WTC11 (cell line): ENCODE results near the gene FAM20C. TPM values are rescaled to one million over a fixed set of nuclear protein-coding genes. Genes with fewer than 3 reads are reported as not detected.
A peak's percentile ranks its signal among the peaks of the same experiment; 100 is the strongest.

Experiments used
- ATAC-seq: fragments of 200-7000 bp; cut with Tn5 transposase; 2 replicates; pipeline ENCODE4 v1.10.0; 2021; ENCODE audit warnings: mild to moderate bottlenecking, moderate library complexity
- CTCF ChIA-PET: fragments of 300-600 bp; sonication (Branson Sonifier 250); formaldehyde crosslinking; loops from one replicate; lab custom pipeline; 2021; ENCODE audit warnings: antibody characterized with exemption; lab: Charles Lee
- POLR2A ChIA-PET: fragments of 350-600 bp; sonication (Branson Sonifier 250); formaldehyde crosslinking; loops from one replicate; lab custom pipeline; 2021; ENCODE audit warnings: antibody characterized with exemption; lab: Charles Lee
- DNase-seq: peaks from one replicate; pipeline ENCODE4 v3.0.0; 2021; ENCODE audit warnings: low spot score
- H3K27ac Mint-ChIP-seq: 2 replicates; pipeline ENCODE4 v1.8.0; 2021; ENCODE audit warnings: mixed read lengths
- H3K27me3 Mint-ChIP-seq: 2 replicates; pipeline ENCODE4 v1.8.0; 2021; ENCODE audit warnings: low read depth, mild to moderate bottlenecking, moderate library complexity, mixed read lengths
- H3K36me3 Mint-ChIP-seq: 2 replicates; pipeline ENCODE4 v1.8.0; 2021; ENCODE audit warnings: mixed read lengths
- H3K4me1 Mint-ChIP-seq: 2 replicates; pipeline ENCODE4 v1.8.0; 2022; ENCODE audit warnings: mixed read lengths
- H3K4me3 Mint-ChIP-seq: 2 replicates; pipeline ENCODE4 v1.8.0; 2021; ENCODE audit warnings: mild to moderate bottlenecking, moderate library complexity, mixed read lengths
- H3K9me3 Mint-ChIP-seq: 2 replicates; pipeline ENCODE4 v1.8.0; 2021; ENCODE audit warnings: mixed read lengths
- CBFB ChIP-seq: sonication (generic); formaldehyde crosslinking; IDR thresholded peaks from 2 replicates; pipeline ENCODE4 v1.8.1; 2022; ENCODE audit warnings: mild to moderate bottlenecking, low read depth, missing genetic modification reagents
- FOXP1 ChIP-seq: sonication (generic); formaldehyde crosslinking; IDR thresholded peaks from 2 replicates; pipeline ENCODE4 v1.8.0; 2022; ENCODE audit warnings: missing genetic modification reagents, mild to moderate bottlenecking, moderate library complexity, borderline replicate concordance
- GTF2I ChIP-seq: fragments of 250-450 bp; sonication (Bioruptor Pico); conservative IDR thresholded peaks from 2 replicates; pipeline ENCODE4 v1.4.0; 2021; ENCODE audit warnings: mild to moderate bottlenecking
- NFE2L1 ChIP-seq: sonication (generic); formaldehyde crosslinking; IDR thresholded peaks from 2 replicates; pipeline ENCODE4 v1.8.1; 2023; ENCODE audit warnings: missing genetic modification reagents
- NR3C1 ChIP-seq: sonication (generic); formaldehyde crosslinking; conservative IDR thresholded peaks from 2 replicates; pipeline ENCODE4 v1.8.1; 2023; ENCODE audit warnings: low read depth, mild to moderate bottlenecking, missing genetic modification reagents
- OVOL2 ChIP-seq: fragments of 250-450 bp; sonication (Bioruptor Pico); IDR thresholded peaks from 2 replicates; pipeline ENCODE4 v1.9.0; 2021; ENCODE audit warnings: mild to moderate bottlenecking, borderline replicate concordance
- RELA ChIP-seq: sonication (generic); formaldehyde crosslinking; IDR thresholded peaks from 2 replicates; pipeline ENCODE4 v1.8.1; 2022; ENCODE audit warnings: missing genetic modification reagents, mild to moderate bottlenecking, borderline replicate concordance
- SP1 ChIP-seq: sonication (generic); formaldehyde crosslinking; conservative IDR thresholded peaks from 2 replicates; pipeline ENCODE4 v1.8.1; 2022; ENCODE audit warnings: missing genetic modification reagents
- TEAD4 ChIP-seq: sonication (generic); formaldehyde crosslinking; IDR thresholded peaks from 2 replicates; pipeline ENCODE4 v1.8.0; 2022; ENCODE audit warnings: mild to moderate bottlenecking, missing genetic modification reagents
- ZNF138 ChIP-seq: sonication (generic); formaldehyde crosslinking; conservative IDR thresholded peaks from 2 replicates; pipeline ENCODE4 v1.8.1; 2022; ENCODE audit warnings: mild to moderate bottlenecking, moderate library complexity, missing genetic modification reagents
- ZNF263 ChIP-seq: sonication (generic); formaldehyde crosslinking; IDR thresholded peaks from 2 replicates; pipeline ENCODE4 v1.8.1; 2022; ENCODE audit warnings: low read depth, mild to moderate bottlenecking, moderate library complexity, missing genetic modification reagents
- ZNF317 ChIP-seq: sonication (generic); formaldehyde crosslinking; IDR thresholded peaks from 2 replicates; pipeline ENCODE4 v1.8.1; 2023; ENCODE audit warnings: low read depth, mild to moderate bottlenecking, moderate library complexity, missing genetic modification reagents, borderline replicate concordance
- ZNF416 ChIP-seq: fragments of 250-450 bp; sonication (Bioruptor Pico); IDR thresholded peaks from 2 replicates; pipeline ENCODE4 v1.9.0; 2021; ENCODE audit warnings: mild to moderate bottlenecking, inconsistent platforms
- ZNF423 ChIP-seq: fragments of 250-450 bp; sonication (Bioruptor Pico); IDR thresholded peaks from 2 replicates; pipeline ENCODE4 v2.1.2; 2022; ENCODE audit warnings: mild to moderate bottlenecking, moderate library complexity
- total RNA-seq: library from RNA; stranded (reverse); gene quantifications from 3 replicates; pipeline ENCODE4 v1.2.3, GENCODE V29; 2021
- TF ChIP-seq, protein P1 (sequence below): sonication (generic); formaldehyde crosslinking; IDR thresholded peaks from 2 replicates; pipeline ENCODE4 v1.8.1; 2022; ENCODE audit warnings: mild to moderate bottlenecking, missing genetic modification reagents, moderate library complexity, borderline replicate concordance
- TF ChIP-seq, protein P2 (sequence below): sonication (generic); formaldehyde crosslinking; IDR thresholded peaks from 2 replicates; pipeline ENCODE4 v1.8.0; 2022; ENCODE audit warnings: mild to moderate bottlenecking, missing genetic modification reagents
- TF ChIP-seq, protein P3 (sequence below): fragments of 250-450 bp; sonication (Bioruptor Pico); IDR thresholded peaks from 2 replicates; pipeline ENCODE4 v1.9.0; 2021; ENCODE audit warnings: moderate library complexity, mild to moderate bottlenecking, inconsistent platforms, borderline replicate concordance
- TF ChIP-seq, protein P4 (sequence below): sonication (generic); formaldehyde crosslinking; IDR thresholded peaks from 2 replicates; pipeline ENCODE4 v1.8.1; 2023; ENCODE audit warnings: mild to moderate bottlenecking, missing genetic modification reagents, moderate library complexity
- TF ChIP-seq, protein P5 (sequence below): fragments of 250-450 bp; sonication (Bioruptor Pico); IDR thresholded peaks from 2 replicates; pipeline ENCODE4 v1.9.0; 2021; ENCODE audit warnings: mild to moderate bottlenecking
- TF ChIP-seq, protein P6 (sequence below): sonication (generic); formaldehyde crosslinking; IDR thresholded peaks from 2 replicates; pipeline ENCODE4 v1.8.0; 2022; ENCODE audit warnings: mild to moderate bottlenecking, missing genetic modification reagents
- TF ChIP-seq, protein P7 (sequence below): sonication (generic); formaldehyde crosslinking; IDR thresholded peaks from 2 replicates; pipeline ENCODE4 v1.8.0; 2023; ENCODE audit warnings: missing genetic modification reagents, mild to moderate bottlenecking, borderline replicate concordance
- TF ChIP-seq, protein P8 (sequence below): sonication (generic); formaldehyde crosslinking; IDR thresholded peaks from 2 replicates; pipeline ENCODE4 v1.8.0; 2023; ENCODE audit warnings: missing genetic modification reagents

FAM20C gene
- total RNA-seq, 1 experiment from 2014 or later, result 64.9 TPM

DNA sequence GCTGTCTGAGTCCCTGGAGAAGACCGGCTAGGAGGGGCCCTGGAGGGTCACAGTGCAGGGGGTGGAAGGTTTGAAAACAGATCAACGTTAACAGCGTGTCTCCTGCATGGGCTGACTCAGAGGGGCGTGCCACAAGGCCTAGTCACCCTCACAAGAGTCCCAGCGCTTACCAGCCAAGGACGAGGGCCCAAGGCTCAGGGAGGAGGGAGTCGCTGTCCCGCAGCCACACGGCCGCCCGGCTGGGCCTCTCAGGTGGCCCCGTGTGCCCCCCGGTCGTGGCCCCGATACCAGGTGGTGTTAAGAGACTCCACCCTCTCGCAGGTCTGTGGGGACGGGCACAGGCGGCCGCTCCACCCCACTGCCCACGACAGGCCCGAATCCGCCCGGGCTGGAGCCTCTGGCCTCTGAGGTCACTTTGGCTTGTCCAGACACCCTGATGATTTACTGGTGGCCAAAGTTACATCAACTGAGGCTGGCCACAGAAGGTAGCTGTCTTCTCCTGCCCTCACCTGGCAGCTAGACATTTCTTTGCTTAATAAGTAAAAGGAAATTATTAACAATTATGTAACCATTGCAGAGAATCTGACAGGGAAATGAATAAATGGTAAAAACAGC, 34.0 kb downstream of the FAM20C start:
- Mint-ChIP-seq H3K4me1 (0 out of 2 replicates have a peak, but pooled peaks cover 2% of the 10 kb centered on the region), H3K4me3 (no peak overlapping the region), H3K27ac (0 out of 2 replicates have a peak overlapping the region, but pooled peaks have one; percentile 72), H3K9me3 (no peaks in the 10 kb centered on the region), H3K27me3 (no peaks in the 10 kb centered on the region), H3K36me3 (no peaks in the 10 kb centered on the region)
- TF ChIP-seq, protein P1, sequence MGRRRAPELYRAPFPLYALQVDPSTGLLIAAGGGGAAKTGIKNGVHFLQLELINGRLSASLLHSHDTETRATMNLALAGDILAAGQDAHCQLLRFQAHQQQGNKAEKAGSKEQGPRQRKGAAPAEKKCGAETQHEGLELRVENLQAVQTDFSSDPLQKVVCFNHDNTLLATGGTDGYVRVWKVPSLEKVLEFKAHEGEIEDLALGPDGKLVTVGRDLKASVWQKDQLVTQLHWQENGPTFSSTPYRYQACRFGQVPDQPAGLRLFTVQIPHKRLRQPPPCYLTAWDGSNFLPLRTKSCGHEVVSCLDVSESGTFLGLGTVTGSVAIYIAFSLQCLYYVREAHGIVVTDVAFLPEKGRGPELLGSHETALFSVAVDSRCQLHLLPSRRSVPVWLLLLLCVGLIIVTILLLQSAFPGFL (CRISPR knock-in tag), result no peak
- TF ChIP-seq GTF2I (no peak), NR3C1 (CRISPR knock-in tag) (no peak), ZNF263 (no peak), FOXP1 (no peak), NFE2L1 (CRISPR knock-in tag) (no peak), RELA (CRISPR knock-in tag) (no peak), TEAD4 (CRISPR knock-in tag) (no peak)
- TF ChIP-seq, protein P2, sequence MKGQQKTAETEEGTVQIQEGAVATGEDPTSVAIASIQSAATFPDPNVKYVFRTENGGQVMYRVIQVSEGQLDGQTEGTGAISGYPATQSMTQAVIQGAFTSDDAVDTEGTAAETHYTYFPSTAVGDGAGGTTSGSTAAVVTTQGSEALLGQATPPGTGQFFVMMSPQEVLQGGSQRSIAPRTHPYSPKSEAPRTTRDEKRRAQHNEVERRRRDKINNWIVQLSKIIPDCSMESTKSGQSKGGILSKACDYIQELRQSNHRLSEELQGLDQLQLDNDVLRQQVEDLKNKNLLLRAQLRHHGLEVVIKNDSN (CRISPR knock-in tag), result no peak
- ATAC-seq, result no peak
- ChIA-PET POLR2A (no interaction called here), CTCF (no interaction called here)
- DNase-seq, result no peak

DNA sequence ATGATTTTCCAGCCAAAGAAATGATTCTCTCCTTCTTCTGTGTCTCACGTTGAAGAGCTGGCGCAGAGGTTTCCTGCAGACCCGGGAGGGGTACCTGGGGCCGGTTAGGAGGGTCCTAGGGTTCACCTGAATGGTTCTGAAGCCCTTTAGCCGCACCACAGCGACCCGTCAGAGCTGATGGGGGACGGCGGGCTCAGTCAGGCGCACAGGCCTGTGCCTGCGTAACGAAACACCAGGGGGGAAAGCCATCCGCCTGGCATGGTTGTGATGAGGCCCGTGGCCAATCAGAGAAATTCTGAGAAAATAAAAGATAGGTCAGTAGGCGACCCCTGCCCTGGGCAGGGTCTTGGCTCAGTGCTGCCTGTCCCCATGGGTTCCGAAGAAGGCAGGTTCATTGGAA, 35.6 kb downstream of the FAM20C start:
- Mint-ChIP-seq H3K27me3 (no peaks in the 10 kb centered on the region), H3K27ac (no peak overlapping the region), H3K4me1 (no peaks in the 10 kb centered on the region), H3K36me3 (no peaks in the 10 kb centered on the region), H3K9me3 (no peaks in the 10 kb centered on the region), H3K4me3 (no peak overlapping the region)
- ChIA-PET POLR2A (no interaction called here), CTCF (no interaction called here)
- no peak for ATAC-seq
- DNase-seq, result no peak
- TF ChIP-seq SP1, result no peak
- TF ChIP-seq ZNF317 (CRISPR knock-in tag), result no peak
- TF ChIP-seq ZNF138 (CRISPR knock-in tag), result no peak
- TF ChIP-seq, protein P3, sequence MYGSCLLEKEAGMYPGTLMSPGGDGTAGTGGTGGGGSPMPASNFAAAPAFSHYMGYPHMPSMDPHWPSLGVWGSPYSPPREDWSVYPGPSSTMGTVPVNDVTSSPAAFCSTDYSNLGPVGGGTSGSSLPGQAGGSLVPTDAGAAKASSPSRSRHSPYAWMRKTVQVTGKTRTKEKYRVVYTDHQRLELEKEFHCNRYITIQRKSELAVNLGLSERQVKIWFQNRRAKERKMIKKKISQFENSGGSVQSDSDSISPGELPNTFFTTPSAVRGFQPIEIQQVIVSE (CRISPR knock-in tag), result no peak

DNA sequence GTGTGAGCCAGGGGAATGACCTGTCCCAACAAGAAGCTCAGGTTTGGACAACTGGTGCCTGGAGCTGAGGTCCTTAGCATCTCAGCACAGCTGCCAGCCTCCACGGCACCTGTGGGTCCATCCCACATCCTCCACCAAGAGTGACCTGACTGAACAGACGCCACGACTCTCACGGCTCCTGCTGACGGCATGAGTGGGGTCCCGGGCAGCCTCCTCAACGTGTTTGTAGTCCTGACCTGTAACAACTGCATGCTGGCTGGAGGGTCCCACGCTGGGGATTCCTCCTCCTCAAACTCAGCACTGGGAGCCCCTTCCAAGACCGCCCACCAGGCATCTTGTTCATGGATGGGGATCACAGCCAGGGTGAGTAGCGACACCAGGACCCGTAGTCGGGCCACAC, 36.2 kb downstream of the FAM20C start:
- ChIA-PET POLR2A (no interaction called here), CTCF (no interaction called here)
- H3K9me3 Mint-ChIP-seq, result no peaks in the 10 kb centered on the region
- no peaks in the 10 kb centered on the region for H3K4me1 Mint-ChIP-seq
- H3K36me3 Mint-ChIP-seq, result no peaks in the 10 kb centered on the region
- no peak overlapping the region for H3K4me3 Mint-ChIP-seq
- ATAC-seq (no peak), DNase-seq (no peak)
- H3K27me3 Mint-ChIP-seq, result no peaks in the 10 kb centered on the region
- H3K27ac Mint-ChIP-seq, result no peak overlapping the region
- TF ChIP-seq, protein P4, sequence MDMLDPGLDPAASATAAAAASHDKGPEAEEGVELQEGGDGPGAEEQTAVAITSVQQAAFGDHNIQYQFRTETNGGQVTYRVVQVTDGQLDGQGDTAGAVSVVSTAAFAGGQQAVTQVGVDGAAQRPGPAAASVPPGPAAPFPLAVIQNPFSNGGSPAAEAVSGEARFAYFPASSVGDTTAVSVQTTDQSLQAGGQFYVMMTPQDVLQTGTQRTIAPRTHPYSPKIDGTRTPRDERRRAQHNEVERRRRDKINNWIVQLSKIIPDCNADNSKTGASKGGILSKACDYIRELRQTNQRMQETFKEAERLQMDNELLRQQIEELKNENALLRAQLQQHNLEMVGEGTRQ (CRISPR knock-in tag), result no peak
- TF ChIP-seq CBFB (no peak), OVOL2 (no peak), ZNF423 (no peak), ZNF263 (no peak), ZNF416 (CRISPR knock-in tag) (no peak)
- TF ChIP-seq, protein P5, sequence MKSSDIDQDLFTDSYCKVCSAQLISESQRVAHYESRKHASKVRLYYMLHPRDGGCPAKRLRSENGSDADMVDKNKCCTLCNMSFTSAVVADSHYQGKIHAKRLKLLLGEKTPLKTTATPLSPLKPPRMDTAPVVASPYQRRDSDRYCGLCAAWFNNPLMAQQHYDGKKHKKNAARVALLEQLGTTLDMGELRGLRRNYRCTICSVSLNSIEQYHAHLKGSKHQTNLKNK (CRISPR knock-in tag), result no peak
- TF ChIP-seq, protein P6, sequence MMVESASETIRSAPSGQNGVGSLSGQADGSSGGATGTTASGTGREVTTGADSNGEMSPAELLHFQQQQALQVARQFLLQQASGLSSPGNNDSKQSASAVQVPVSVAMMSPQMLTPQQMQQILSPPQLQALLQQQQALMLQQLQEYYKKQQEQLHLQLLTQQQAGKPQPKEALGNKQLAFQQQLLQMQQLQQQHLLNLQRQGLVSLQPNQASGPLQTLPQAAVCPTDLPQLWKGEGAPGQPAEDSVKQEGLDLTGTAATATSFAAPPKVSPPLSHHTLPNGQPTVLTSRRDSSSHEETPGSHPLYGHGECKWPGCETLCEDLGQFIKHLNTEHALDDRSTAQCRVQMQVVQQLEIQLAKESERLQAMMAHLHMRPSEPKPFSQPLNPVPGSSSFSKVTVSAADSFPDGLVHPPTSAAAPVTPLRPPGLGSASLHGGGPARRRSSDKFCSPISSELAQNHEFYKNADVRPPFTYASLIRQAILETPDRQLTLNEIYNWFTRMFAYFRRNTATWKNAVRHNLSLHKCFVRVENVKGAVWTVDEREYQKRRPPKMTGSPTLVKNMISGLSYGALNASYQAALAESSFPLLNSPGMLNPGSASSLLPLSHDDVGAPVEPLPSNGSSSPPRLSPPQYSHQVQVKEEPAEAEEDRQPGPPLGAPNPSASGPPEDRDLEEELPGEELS, result no peak
- TF ChIP-seq, protein P7, sequence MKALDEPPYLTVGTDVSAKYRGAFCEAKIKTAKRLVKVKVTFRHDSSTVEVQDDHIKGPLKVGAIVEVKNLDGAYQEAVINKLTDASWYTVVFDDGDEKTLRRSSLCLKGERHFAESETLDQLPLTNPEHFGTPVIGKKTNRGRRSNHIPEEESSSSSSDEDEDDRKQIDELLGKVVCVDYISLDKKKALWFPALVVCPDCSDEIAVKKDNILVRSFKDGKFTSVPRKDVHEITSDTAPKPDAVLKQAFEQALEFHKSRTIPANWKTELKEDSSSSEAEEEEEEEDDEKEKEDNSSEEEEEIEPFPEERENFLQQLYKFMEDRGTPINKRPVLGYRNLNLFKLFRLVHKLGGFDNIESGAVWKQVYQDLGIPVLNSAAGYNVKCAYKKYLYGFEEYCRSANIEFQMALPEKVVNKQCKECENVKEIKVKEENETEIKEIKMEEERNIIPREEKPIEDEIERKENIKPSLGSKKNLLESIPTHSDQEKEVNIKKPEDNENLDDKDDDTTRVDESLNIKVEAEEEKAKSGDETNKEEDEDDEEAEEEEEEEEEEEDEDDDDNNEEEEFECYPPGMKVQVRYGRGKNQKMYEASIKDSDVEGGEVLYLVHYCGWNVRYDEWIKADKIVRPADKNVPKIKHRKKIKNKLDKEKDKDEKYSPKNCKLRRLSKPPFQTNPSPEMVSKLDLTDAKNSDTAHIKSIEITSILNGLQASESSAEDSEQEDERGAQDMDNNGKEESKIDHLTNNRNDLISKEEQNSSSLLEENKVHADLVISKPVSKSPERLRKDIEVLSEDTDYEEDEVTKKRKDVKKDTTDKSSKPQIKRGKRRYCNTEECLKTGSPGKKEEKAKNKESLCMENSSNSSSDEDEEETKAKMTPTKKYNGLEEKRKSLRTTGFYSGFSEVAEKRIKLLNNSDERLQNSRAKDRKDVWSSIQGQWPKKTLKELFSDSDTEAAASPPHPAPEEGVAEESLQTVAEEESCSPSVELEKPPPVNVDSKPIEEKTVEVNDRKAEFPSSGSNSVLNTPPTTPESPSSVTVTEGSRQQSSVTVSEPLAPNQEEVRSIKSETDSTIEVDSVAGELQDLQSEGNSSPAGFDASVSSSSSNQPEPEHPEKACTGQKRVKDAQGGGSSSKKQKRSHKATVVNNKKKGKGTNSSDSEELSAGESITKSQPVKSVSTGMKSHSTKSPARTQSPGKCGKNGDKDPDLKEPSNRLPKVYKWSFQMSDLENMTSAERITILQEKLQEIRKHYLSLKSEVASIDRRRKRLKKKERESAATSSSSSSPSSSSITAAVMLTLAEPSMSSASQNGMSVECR (CRISPR knock-in tag), result no peak
- TF ChIP-seq, protein P8, sequence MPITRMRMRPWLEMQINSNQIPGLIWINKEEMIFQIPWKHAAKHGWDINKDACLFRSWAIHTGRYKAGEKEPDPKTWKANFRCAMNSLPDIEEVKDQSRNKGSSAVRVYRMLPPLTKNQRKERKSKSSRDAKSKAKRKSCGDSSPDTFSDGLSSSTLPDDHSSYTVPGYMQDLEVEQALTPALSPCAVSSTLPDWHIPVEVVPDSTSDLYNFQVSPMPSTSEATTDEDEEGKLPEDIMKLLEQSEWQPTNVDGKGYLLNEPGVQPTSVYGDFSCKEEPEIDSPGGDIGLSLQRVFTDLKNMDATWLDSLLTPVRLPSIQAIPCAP (CRISPR knock-in tag), result no peak
